Measurements from ENCODE around the gene MEGF6. TPM values are rescaled to one million over a fixed set of nuclear protein-coding genes. Genes with fewer than 3 reads are reported as not detected.
A peak's percentile ranks its signal among the peaks of the same experiment; 100 is the strongest.
"Not testable (repeated sequence)": the region's sequence is repeated elsewhere in the genome, so short reads cannot be mapped to it uniquely, and the experiment has no call there.

The MEGF6 gene
- total RNA-seq, 4 donors from 2014 or later: 4.1 to 27.1 (median 11.4) TPM

- Histone ChIP-seq H3K4me3 (peak within 1 kb of the TSS; percentile 78 to 98 (median 94)), H3K27ac (peak within 1 kb of the TSS; percentile 82 to 94 (median 92)), H3K36me3 (peaks cover 0 to 18% (median 8%) of the 10 kb centered on the region in 4 donors), H3K4me1 (peaks cover 15 to 27% (median 24%) of the 10 kb centered on the region in 4 donors), H3K27me3 (no peaks in the 10 kb centered on the region), H3K9me3 (no peaks in the 10 kb centered on the region)
- peak; percentile 99 for DNase-seq
- in situ Hi-C loops (cut with MboI; ENCODE audit: low pct_ligation_motif_present in 1 of 4, low pct_unique_long_range_greater_than_20kb in 1 of 4, low sequenced_read_pairs in 3 of 4): loop anchor here in 1 of 4 donors (10.0 kb wide), 1 partner anchor 140 kb away; no protein-coding TSS in a partner anchor
- intact Hi-C loops (cut with DNase I; ENCODE audit: low total_unique reads): loop anchor here (10.0 kb wide), 1 partner anchor 1430 kb away; the partner anchor contains the start of gene FAAP20
- TF ChIP-seq POLR2AphosphoS5 (IDR thresholded peaks at IDR 0.05): peak; percentile 55 to 77 (median 63)
- no peak for TF ChIP-seq CTCF (IDR thresholded peaks at IDR 0.05)
- peak; percentile 12 for TF ChIP-seq EP300 (IDR thresholded peaks at IDR 0.05; ENCODE audit: low read depth)
- TF ChIP-seq POLR2A (IDR thresholded peaks at IDR 0.05): peak; percentile 47
- WGBS, 2 donors (ENCODE audit: low coverage in 1 of 2): 1 to 7% methylated on average over 3 to 100 of the region's 108 CpGs
Measured at GRCh38 chr1:3624200-3625136, 13.2 kb upstream of the MEGF6 start, which contains the start of gene TPRG1L. TPRG1L (plus strand) TSS chr1:3625015; CDS start chr1:3625073, 58 bp downstream.

GRCh38 chr1:3623441-3624199 lies 12.3 kb upstream of the MEGF6 start:
- WGBS, 2 donors (ENCODE audit: low coverage in 1 of 2): 35 to 41% methylated on average over 16 to 23 of the region's 23 CpGs
- in situ Hi-C loops (cut with MboI; ENCODE audit: low pct_ligation_motif_present in 1 of 4, low pct_unique_long_range_greater_than_20kb in 1 of 4, low sequenced_read_pairs in 3 of 4) (loop anchor here in 1 of 4 donors (10.0 kb wide), 1 partner anchor 139 kb away; no protein-coding TSS in a partner anchor), intact Hi-C loops (cut with DNase I; ENCODE audit: low total_unique reads) (loop anchor here (10.0 kb wide), 1 partner anchor 1429 kb away; the partner anchor contains the start of gene FAAP20)
- H3K4me3 ChIP-seq: peak overlapping the region; percentile 78 to 98 (median 94)
- peaks cover 0 to 16% (median 5%) of the 10 kb centered on the region in 4 donors for H3K36me3 ChIP-seq
- no peaks in the 10 kb centered on the region for H3K9me3 ChIP-seq
- H3K27ac ChIP-seq: peak overlapping the region; percentile 82 to 94 (median 92)
- no peaks in the 10 kb centered on the region for H3K27me3 ChIP-seq
- TF ChIP-seq EP300 (IDR thresholded peaks at IDR 0.05; ENCODE audit: low read depth) (no peak), POLR2A (IDR thresholded peaks at IDR 0.05) (no peak), CTCF (IDR thresholded peaks at IDR 0.05) (no peak), POLR2AphosphoS5 (IDR thresholded peaks at IDR 0.05) (no peak)
- no peak for DNase-seq
- H3K4me1 ChIP-seq: peaks cover 15 to 30% (median 26%) of the 10 kb centered on the region in 4 donors

GRCh38 chr1:3622102-3622501 lies 10.8 kb upstream of the MEGF6 start:
- in situ Hi-C loops (cut with MboI; ENCODE audit: low pct_ligation_motif_present in 1 of 4, low pct_unique_long_range_greater_than_20kb in 1 of 4, low sequenced_read_pairs in 3 of 4): loop anchor here in 1 of 4 donors (10.0 kb wide), 1 partner anchor 137 kb away; no protein-coding TSS in a partner anchor

GRCh38 chr1:3621151-3621671 lies 9.9 kb upstream of the MEGF6 start:
- TF ChIP-seq CTCF (IDR thresholded peaks at IDR 0.05): peak; percentile 60 to 69 (median 65)
- H3K27ac ChIP-seq, H3K4me3 ChIP-seq, DNase-seq, H3K9me3 ChIP-seq, H3K27me3 ChIP-seq, H3K36me3 ChIP-seq: not testable (repeated sequence)
- intact Hi-C loops (cut with DNase I; ENCODE audit: low total_unique reads): loop anchor here (10.0 kb wide), 1 partner anchor 1426 kb away; the partner anchor contains the start of gene FAAP20
- WGBS, 2 donors (ENCODE audit: low coverage in 1 of 2): 19 to 22% methylated on average over 2 to 15 of the region's 15 CpGs
- in situ Hi-C loops (cut with MboI; ENCODE audit: low pct_ligation_motif_present in 1 of 4, low pct_unique_long_range_greater_than_20kb in 1 of 4, low sequenced_read_pairs in 3 of 4): loop anchor here in 1 of 4 donors (10.0 kb wide), 1 partner anchor 136 kb away; no protein-coding TSS in a partner anchor
- H3K4me1 ChIP-seq: peaks cover 15 to 30% (median 25%) of the 10 kb centered on the region in 4 donors

More at GRCh38 chr1:3622102-3622501, 10.8 kb upstream of the MEGF6 start:
- intact Hi-C loops (cut with DNase I; ENCODE audit: low total_unique reads): loop anchor here (10.0 kb wide), 1 partner anchor 1427 kb away; the partner anchor contains the start of gene FAAP20
- H3K27ac ChIP-seq, DNase-seq, H3K27me3 ChIP-seq, H3K4me3 ChIP-seq, H3K36me3 ChIP-seq, H3K9me3 ChIP-seq: not testable (repeated sequence)
- WGBS, 2 donors (ENCODE audit: low coverage in 1 of 2): 71 to 81% methylated on average over 7 to 9 of the region's 9 CpGs
- H3K4me1 ChIP-seq: peaks cover 15 to 30% (median 27%) of the 10 kb centered on the region in 4 donors
